Measurements from ENCODE around the gene CDC42BPB.
A peak's percentile ranks its signal among the peaks of the same experiment; 100 is the strongest.

CDC42BPB gene

GRCh38 chr14:103019236-103019635 lies 38.1 kb downstream of the CDC42BPB start:
- no peak for DNase-seq (ENCODE audit: low spot score)

GRCh38 chr14:103016594-103016993 lies 40.8 kb downstream of the CDC42BPB start:
- no peak for DNase-seq (ENCODE audit: low spot score)

GRCh38 chr14:103016071-103016470 lies 41.3 kb downstream of the CDC42BPB start:
- no peak for DNase-seq (ENCODE audit: low spot score)

GRCh38 chr14:103015426-103015825 lies 41.9 kb downstream of the CDC42BPB start:
- no peak for DNase-seq (ENCODE audit: low spot score)

GRCh38 chr14:103014466-103015228 lies 42.7 kb downstream of the CDC42BPB start:
- no peak for DNase-seq (ENCODE audit: low spot score)

- DNase-seq (ENCODE audit: low spot score) = no peak
These were observed 44.3 kb downstream of the CDC42BPB start for GRCh38 chr14:103013028-103013427.

GRCh38 chr14:103009559-103009958 lies 47.8 kb downstream of the CDC42BPB start:
- no peak for DNase-seq (ENCODE audit: low spot score)

GRCh38 chr14:103008768-103009357 lies 48.5 kb downstream of the CDC42BPB start:
- no peak for DNase-seq (ENCODE audit: low spot score)

GRCh38 chr14:103008126-103008525 lies 49.2 kb downstream of the CDC42BPB start:
- DNase-seq (ENCODE audit: low spot score) = no peak

GRCh38 chr14:103007555-103007954 lies 49.8 kb downstream of the CDC42BPB start:
- no peak for DNase-seq (ENCODE audit: low spot score)

- DNase-seq (ENCODE audit: low spot score) = no peak
These were observed 50.3 kb downstream of the CDC42BPB start for GRCh38 chr14:103006991-103007520.

GRCh38 chr14:103006106-103006505 lies 51.2 kb downstream of the CDC42BPB start:
- no peak for DNase-seq (ENCODE audit: low spot score)

- DNase-seq (ENCODE audit: low spot score) = no peak
These were observed 53.5 kb downstream of the CDC42BPB start for GRCh38 chr14:103003850-103004249.

GRCh38 chr14:103003351-103003615 lies 54.1 kb downstream of the CDC42BPB start:
- DNase-seq (ENCODE audit: low spot score) = no peak

GRCh38 chr14:103002578-103003350 lies 54.6 kb downstream of the CDC42BPB start:
- no peak for DNase-seq (ENCODE audit: low spot score)

GRCh38 chr14:103001651-103002396 lies 55.5 kb downstream of the CDC42BPB start:
- DNase-seq (ENCODE audit: low spot score) = peak; percentile 45

- no peak for DNase-seq (ENCODE audit: low spot score)
These were observed 56.1 kb downstream of the CDC42BPB start for GRCh38 chr14:103001226-103001625.

- DNase-seq (ENCODE audit: low spot score) = no peak
These were observed 56.9 kb downstream of the CDC42BPB start for GRCh38 chr14:103000291-103000921.

GRCh38 chr14:102999227-102999895 lies 58.0 kb downstream of the CDC42BPB start:
- DNase-seq (ENCODE audit: low spot score) = no peak

- DNase-seq (ENCODE audit: low spot score) = no peak
These were observed 59.0 kb downstream of the CDC42BPB start for GRCh38 chr14:102998393-102998792.

- DNase-seq (ENCODE audit: low spot score) = no peak
These were observed 60.4 kb downstream of the CDC42BPB start for GRCh38 chr14:102996941-102997340.
